ENCODE results near the gene TIFAB.

DNA sequence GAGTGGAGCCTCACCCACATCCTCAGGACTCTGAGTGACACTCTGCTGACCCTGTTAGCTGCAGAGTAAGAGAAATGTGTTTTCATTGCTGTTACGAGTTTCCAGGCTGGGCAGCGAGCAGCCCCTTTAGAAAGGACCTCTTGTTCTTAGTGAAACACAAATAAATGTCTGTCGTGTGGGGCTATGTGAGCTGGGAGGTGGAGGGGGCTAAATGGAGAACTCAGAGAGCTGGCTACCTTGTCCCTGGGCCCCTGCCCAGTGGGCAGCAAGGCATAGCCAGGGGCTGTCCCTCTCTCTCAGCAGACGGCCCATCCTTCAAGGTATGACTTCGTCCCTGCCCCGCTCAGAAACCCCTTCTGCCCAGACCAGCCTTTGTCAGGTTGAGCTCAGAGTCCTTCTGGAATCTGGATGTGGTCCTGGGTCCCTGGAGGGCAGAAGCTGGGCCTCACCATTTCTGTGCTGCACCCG, 15.2 kb downstream of the TIFAB start:
- TF ChIP-seq, protein P1, sequence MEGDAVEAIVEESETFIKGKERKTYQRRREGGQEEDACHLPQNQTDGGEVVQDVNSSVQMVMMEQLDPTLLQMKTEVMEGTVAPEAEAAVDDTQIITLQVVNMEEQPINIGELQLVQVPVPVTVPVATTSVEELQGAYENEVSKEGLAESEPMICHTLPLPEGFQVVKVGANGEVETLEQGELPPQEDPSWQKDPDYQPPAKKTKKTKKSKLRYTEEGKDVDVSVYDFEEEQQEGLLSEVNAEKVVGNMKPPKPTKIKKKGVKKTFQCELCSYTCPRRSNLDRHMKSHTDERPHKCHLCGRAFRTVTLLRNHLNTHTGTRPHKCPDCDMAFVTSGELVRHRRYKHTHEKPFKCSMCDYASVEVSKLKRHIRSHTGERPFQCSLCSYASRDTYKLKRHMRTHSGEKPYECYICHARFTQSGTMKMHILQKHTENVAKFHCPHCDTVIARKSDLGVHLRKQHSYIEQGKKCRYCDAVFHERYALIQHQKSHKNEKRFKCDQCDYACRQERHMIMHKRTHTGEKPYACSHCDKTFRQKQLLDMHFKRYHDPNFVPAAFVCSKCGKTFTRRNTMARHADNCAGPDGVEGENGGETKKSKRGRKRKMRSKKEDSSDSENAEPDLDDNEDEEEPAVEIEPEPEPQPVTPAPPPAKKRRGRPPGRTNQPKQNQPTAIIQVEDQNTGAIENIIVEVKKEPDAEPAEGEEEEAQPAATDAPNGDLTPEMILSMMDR (IDR thresholded peaks at IDR 0.05): no peak
- no peak for TF ChIP-seq ZSCAN20 (CRISPR knock-in tag; IDR thresholded peaks at IDR 0.05)
- TF ChIP-seq, protein P2, sequence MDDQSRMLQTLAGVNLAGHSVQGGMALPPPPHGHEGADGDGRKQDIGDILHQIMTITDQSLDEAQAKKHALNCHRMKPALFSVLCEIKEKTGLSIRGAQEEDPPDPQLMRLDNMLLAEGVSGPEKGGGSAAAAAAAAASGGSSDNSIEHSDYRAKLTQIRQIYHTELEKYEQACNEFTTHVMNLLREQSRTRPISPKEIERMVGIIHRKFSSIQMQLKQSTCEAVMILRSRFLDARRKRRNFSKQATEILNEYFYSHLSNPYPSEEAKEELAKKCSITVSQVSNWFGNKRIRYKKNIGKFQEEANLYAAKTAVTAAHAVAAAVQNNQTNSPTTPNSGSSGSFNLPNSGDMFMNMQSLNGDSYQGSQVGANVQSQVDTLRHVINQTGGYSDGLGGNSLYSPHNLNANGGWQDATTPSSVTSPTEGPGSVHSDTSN (IDR thresholded peaks at IDR 0.05): no peak
- no peak for TF ChIP-seq HOXB13 (CRISPR knock-in tag; IDR thresholded peaks at IDR 0.05; ENCODE audit: low read depth)
- no peak for TF ChIP-seq CHD4 (IDR thresholded peaks at IDR 0.05; ENCODE audit: borderline replicate concordance)
- TF ChIP-seq SMC3 (IDR thresholded peaks at IDR 0.05): no peak
- no peak for TF ChIP-seq JUNB (IDR thresholded peaks at IDR 0.05)
